Activated T-cell treated with anti-CD3 and anti-CD28 coated beads, Interleukin-2, amount 50 U/mL, for 72 hours (primary cell): Measurements from ENCODE around the gene CARS2. TPM values are rescaled to one million over a fixed set of nuclear protein-coding genes. Genes with fewer than 3 reads are reported as not detected.
"Not testable (repeated sequence)": the region's sequence is repeated elsewhere in the genome, so short reads cannot be mapped to it uniquely, and the experiment has no call there.

ENCODE experiments used
- ATAC-seq, 2 donors: fragments of 150-1000 bp; cut with Tn5 transposase; replicated peaks in 1 of 2; 2 replicates each; pipeline ENCODE4 v1.10.0; 2021; ENCODE audit warnings: moderate library complexity in 2 of 2, mild to moderate bottlenecking in 1 of 2
- DNase-seq, 2 donors: peaks; one replicate each; pipeline ENCODE4 v3.0.0; 2021 to 2022; ENCODE audit warnings: mixed read lengths in 1 of 2
- H3K27ac Mint-ChIP-seq: one replicate; pipeline ENCODE4 v1.8.0; 2022; ENCODE audit warnings: mild to moderate bottlenecking, moderate library complexity, mixed read lengths
- H3K27me3 Mint-ChIP-seq: one replicate; pipeline ENCODE4 v1.8.0; 2022; ENCODE audit warnings: low read depth, mixed read lengths
- H3K36me3 Mint-ChIP-seq, 2 donors: one replicate each; pipeline ENCODE4 v1.8.0; 2022; ENCODE audit warnings: mixed read lengths in 2 of 2, mild to moderate bottlenecking in 1 of 2; ENCODE audit not compliant: insufficient read depth in 2 of 2
- H3K4me1 Mint-ChIP-seq: one replicate; pipeline ENCODE4 v1.8.0; 2022; ENCODE audit warnings: low read depth, mixed read lengths
- H3K4me3 Mint-ChIP-seq, 2 donors: one replicate each; pipeline ENCODE4 v1.8.0; 2022; ENCODE audit warnings: mild to moderate bottlenecking in 2 of 2, mixed read lengths in 2 of 2, moderate library complexity in 2 of 2
- H3K9me3 Mint-ChIP-seq, 2 donors: one replicate each; pipeline ENCODE4 v1.8.0; 2022; ENCODE audit warnings: mixed read lengths in 2 of 2
- total RNA-seq, 2 donors: library from RNA; stranded (reverse); gene quantifications; one replicate each; pipeline ENCODE4 v1.2.3, GENCODE V29; 2022

The CARS2 gene
- total RNA-seq, 2 donors from 2014 or later, result 42.3 to 59.3 TPM

DNA sequence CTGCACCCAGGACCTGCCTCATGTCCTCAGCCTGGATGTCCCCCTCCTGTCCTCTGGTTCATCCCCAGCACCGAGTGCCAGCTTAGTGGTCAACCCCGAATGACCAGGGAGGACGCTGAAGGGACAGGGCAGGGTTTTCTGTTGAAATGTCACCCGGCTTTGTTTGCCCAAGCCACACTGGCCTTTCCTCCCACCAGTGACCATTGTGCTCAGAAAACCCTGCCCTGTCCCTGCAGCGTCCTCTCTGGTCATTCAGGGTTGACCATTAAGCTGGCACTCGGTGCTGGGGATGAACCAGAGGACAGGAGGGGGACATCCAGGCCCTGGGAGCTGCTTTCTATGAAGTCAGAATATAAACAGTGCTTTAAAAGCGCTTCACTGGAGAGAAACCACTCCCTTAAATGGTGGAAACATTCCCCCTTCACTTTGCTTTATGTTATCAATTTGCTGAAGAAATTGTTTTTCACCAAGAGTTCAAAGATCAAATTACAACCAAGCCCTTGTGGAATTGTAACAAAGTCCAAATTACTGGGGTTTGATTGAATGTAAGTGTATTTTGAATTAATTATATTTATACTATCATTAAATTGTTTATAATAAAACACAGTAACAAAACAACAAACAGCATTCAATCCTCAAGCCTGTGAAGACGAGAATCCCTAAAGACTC lies 21.4 kb downstream of the CARS2 start:
- no peak for DNase-seq
- H3K27ac Mint-ChIP-seq, result no peak overlapping the region
- H3K36me3 Mint-ChIP-seq, result peaks cover 8 to 18% of the 10 kb centered on the region in 2 donors
- H3K27me3 Mint-ChIP-seq, result no peaks in the 10 kb centered on the region
- no peaks in the 10 kb centered on the region for H3K9me3 Mint-ChIP-seq
- H3K4me3 Mint-ChIP-seq, result no peak overlapping the region
- no peak for ATAC-seq
- H3K4me1 Mint-ChIP-seq, result no peaks in the 10 kb centered on the region

DNA sequence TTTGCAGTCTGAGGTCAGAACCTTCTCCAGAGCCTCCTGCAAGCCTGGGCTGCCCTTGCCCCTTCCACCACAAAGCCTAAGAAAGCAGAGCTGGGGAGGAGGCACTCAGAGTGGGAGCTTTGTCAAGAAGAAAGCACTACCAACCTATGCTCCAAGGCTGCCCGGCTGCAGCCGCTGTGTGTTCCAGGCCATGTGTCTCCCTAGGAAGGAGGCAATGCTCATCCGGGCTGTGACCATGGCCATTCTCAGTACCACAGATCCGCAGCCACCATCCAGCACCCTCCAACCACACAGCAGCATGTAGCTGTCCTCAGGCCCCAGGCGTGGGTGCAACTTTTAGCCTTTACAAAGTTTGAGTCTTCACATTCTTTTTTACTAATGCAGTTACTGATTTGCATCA lies 22.0 kb downstream of the CARS2 start:
- H3K4me1 Mint-ChIP-seq, result no peaks in the 10 kb centered on the region
- DNase-seq, result no peak
- no peaks in the 10 kb centered on the region for H3K9me3 Mint-ChIP-seq
- H3K27ac Mint-ChIP-seq, result no peak overlapping the region
- no peaks in the 10 kb centered on the region for H3K27me3 Mint-ChIP-seq
- H3K36me3 Mint-ChIP-seq, result peaks cover 8 to 22% of the 10 kb centered on the region in 2 donors
- ATAC-seq, result no peak
- H3K4me3 Mint-ChIP-seq, result no peak overlapping the region

DNA sequence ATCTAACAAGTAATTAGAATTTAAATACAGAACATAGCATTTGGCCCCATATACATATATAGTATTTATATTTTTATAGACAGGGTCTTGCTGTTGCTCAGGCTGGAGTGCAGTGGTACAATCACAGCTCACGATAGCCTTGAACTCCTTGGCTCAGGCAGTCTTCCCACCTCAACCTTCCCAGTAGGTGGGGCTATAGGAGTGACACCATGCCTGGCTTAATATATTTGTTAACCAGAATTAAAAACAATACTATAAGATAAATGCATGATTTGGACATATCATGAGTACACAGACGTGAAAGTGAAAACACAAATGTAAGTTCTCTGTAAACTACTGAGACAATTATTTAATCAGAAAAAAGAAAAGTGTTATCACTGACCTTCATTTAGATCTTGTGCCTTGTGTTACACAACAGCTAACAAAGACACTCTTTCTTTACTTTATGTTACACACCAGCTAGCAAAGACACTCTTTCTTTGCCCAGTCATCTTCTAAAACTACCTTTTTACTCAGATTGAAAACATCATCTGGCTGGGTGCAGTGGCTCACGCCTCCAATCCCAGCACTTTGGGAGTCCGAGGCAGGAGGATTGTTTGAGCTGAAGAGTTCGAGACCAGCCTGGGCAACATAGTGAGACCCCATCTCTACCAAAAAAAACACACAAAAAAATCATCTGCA lies 22.6 kb downstream of the CARS2 start:
- peak in 1 of 2 donors; percentile 16 for DNase-seq
- no peaks in the 10 kb centered on the region for H3K27me3 Mint-ChIP-seq
- H3K9me3 Mint-ChIP-seq, result no peaks in the 10 kb centered on the region
- no peak overlapping the region for H3K4me3 Mint-ChIP-seq
- peaks cover 11 to 28% of the 10 kb centered on the region in 2 donors for H3K36me3 Mint-ChIP-seq
- peaks cover 2% of the 10 kb centered on the region for H3K4me1 Mint-ChIP-seq
- ATAC-seq, result peak in 1 of 2 donors; percentile 58
- no peak overlapping the region for H3K27ac Mint-ChIP-seq

DNA sequence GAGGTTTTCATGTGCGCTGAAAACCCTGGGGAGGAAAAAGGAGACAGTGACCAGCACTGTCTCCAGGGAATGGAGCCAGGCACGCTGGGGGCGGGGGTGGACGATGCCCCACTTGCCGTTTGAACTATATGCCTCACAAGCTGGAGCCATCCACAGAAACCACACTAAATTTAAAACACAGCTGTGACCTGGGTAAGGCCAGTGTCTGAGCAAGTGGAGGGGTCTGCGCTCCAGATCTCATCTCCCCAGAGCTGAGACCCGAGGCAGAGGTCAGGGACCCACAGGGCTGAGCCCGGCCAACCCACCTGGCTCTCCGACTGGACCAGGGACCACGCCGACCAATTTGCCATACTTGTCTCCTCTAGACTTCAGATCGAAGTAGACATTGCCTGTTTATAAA lies 23.2 kb downstream of the CARS2 start:
- H3K27ac Mint-ChIP-seq, result no peak overlapping the region
- H3K36me3 Mint-ChIP-seq, result peaks cover 15 to 32% of the 10 kb centered on the region in 2 donors
- ATAC-seq (no peak), DNase-seq (no peak)
- H3K27me3 Mint-ChIP-seq, result no peaks in the 10 kb centered on the region
- no peaks in the 10 kb centered on the region for H3K9me3 Mint-ChIP-seq
- peaks cover 8% of the 10 kb centered on the region for H3K4me1 Mint-ChIP-seq
- H3K4me3 Mint-ChIP-seq, result no peak overlapping the region

DNA sequence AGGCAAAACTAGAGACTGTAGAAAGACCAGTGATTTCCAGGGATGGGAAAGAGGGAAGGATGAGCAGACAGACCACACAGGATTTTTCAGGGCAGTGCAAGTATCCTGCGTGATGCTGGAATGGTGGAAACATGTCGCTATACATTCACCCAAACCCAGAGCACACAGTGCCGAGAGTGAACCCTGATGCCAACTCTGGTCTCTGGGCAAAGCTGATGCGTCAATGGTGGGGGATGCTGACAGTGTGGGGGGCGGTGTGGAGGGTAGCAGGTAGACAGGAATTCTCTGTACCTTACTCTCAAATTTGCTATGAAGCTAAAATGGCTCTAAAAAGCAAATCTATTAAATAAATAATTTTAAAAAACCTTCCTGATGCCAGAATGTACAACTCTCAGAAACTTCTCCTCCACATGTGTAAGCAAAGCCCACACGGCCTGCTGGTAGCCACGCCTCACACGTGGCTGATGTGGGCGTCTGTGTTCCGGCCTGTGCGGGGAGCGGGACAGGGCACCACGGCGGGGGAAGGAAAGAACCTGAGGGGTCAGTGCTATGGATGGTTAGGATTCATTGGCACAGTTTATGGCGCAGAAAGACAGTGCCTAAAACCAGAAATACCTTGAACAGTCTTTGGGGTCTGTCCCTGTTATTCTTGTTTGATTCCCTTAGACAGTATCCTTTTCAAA lies 23.9 kb downstream of the CARS2 start:
- Mint-ChIP-seq H3K36me3 (peaks cover 15 to 30% of the 10 kb centered on the region in 2 donors), H3K27ac (no peak overlapping the region)

DNA sequence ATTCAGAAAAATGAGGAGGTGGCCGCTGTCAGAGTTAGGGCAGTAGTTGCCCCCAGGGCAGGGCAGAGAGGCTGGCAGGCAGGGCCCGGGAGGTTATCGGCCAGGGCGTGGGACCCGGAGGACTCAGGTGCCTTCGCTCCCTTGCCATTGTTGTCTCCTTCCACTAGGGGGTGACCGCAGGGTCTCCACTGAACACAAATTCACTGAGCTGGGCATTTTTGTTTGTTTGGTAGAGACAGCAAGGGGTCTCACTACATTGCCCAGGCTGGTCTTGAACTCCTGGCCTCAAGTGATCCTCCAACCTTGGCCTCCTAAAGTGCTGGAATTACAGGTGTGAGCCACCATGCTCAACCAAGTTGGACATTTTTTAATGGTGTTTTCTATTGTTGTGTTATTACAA lies 25.1 kb downstream of the CARS2 start:
- Mint-ChIP-seq H3K27ac (no peak overlapping the region), H3K4me1 (peaks cover 20% of the 10 kb centered on the region), H3K36me3 (peaks cover 20 to 39% of the 10 kb centered on the region in 2 donors), H3K4me3 (no peak overlapping the region), H3K9me3 (peaks cover 0 to 2% of the 10 kb centered on the region in 2 donors), H3K27me3 (no peaks in the 10 kb centered on the region)
- no peak for ATAC-seq
- peak; percentile 8 to 16 for DNase-seq

More for the DNA sequence above, 23.9 kb downstream of the CARS2 start:
- H3K9me3 Mint-ChIP-seq, result no peaks in the 10 kb centered on the region
- no peaks in the 10 kb centered on the region for H3K27me3 Mint-ChIP-seq
- no peak overlapping the region for H3K4me3 Mint-ChIP-seq
- DNase-seq (no peak), ATAC-seq (no peak)
- H3K4me1 Mint-ChIP-seq, result peaks cover 9% of the 10 kb centered on the region

DNA sequence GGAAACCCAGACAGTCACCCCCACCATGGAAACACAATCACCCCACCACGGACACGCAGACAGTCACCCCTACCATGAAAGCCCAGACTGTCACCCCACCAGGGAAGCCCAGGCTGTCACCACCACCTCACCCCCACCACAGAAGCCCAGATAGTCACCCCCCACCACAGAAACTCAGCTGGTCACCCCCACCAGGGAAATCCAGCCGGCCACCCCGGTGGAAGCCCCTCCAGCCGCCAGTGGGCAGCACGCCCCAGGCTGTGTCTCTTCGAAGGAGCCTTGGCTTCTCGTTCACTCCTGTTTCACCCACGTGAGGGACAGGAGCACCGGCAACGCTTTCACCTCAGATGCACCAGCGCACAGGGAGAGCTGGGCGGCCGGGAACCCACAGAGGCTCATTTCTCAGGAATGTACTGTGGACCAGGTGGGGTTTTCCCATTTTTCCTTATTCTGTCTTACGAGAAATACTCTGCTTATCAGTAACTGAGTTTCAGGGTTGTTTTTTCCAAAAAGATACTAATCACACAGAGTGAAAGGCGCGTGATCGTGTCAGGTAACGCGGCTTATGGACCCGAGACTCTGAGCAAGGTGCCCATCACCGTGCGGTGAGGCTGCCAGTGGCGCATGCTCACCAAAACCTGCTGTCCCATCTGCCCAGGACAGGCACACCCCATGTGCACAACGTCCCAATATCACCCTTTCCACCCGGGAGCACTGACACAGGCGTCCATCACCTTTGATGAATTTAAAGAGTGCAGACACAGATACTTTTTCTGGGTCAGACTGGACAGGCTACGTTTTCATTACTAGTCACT lies 28.0 kb downstream of the CARS2 start:
- no peaks in the 10 kb centered on the region for H3K27me3 Mint-ChIP-seq
- DNase-seq (peak; percentile 12 to 38), ATAC-seq (peak; percentile 45 to 74)
- peaks cover 23% of the 10 kb centered on the region for H3K4me1 Mint-ChIP-seq
- H3K27ac Mint-ChIP-seq, result no peak overlapping the region
- no peak overlapping the region for H3K4me3 Mint-ChIP-seq
- H3K36me3 Mint-ChIP-seq, result peaks cover 19 to 50% of the 10 kb centered on the region in 2 donors
- H3K9me3 Mint-ChIP-seq, result peaks cover 0 to 2% of the 10 kb centered on the region in 2 donors

DNA sequence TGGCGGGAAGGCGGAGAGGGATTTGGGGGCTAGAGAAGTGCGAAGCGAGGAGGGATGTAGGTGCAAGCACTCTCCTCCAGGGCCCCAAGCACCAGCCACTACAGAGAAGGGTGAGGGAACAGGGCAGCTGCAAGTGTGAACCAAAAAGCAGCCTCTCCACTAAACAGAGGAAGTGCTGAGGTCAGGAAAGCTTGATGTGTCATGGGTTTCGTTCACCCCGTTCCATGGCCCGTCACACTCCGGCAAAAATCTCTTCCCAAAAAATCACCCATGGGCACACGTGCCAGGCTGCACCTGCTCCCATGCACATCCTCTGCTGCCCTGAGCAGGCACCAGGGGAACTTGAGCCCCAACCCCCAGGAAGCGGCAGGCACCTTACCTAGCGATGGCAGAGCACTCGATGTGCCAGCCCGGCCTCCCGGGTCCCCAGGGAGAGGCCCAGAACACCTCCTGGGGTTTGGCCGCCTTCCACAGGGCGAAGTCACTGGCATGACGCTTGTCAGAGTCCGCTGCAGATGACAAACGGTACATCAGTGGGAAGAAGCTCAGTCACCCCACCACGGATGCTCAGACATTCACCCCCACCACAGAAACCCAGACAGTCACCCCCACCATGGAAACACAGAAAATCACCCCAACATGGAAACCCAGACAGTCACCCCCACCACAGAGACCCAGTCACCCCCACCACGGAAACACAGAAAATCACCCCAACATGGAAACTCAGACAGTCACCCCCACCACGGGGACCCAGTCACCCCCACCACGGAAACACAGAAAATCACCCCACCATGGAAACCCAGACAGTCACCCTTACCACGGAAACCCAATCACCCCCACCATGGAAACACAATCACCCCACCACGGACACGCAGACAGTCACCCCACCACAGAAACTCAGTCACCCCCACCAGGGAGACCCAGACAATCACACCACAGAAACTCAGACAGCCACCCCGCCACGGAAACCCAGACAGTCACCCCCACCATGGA lies 29.0 kb downstream of the CARS2 start:
- peak; percentile 72 to 81 for ATAC-seq
- peak overlapping the region in 1 of 2 donors; percentile 36 for H3K4me3 Mint-ChIP-seq
- peaks cover 23% of the 10 kb centered on the region for H3K4me1 Mint-ChIP-seq

DNA sequence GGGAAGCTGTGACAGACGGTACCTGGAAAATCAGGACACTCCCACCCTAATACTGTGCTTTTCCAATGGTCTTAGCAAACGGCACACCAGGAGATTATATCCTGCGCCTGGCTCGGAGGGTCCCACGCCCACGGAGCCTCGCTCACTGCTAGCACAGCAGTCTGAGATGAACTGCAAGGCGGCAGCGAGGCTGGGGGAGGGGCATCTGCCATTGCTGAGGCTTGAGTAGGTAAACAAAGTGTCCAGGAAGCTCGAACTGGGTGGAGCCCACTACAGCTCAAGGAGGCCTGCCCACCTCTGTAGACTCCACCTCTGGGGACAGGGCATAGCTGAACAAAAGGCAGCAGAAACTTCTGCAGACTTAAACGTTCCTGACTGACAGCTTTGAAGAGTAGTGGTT lies 36.1 kb downstream of the CARS2 start:
- H3K36me3 Mint-ChIP-seq, result peaks cover 12 to 46% of the 10 kb centered on the region in 2 donors
- not testable (repeated sequence) for H3K4me1 Mint-ChIP-seq, H3K27ac Mint-ChIP-seq, ATAC-seq, H3K4me3 Mint-ChIP-seq, H3K9me3 Mint-ChIP-seq, DNase-seq, H3K27me3 Mint-ChIP-seq

More for the DNA sequence above, 29.0 kb downstream of the CARS2 start:
- peaks cover 0 to 2% of the 10 kb centered on the region in 2 donors for H3K9me3 Mint-ChIP-seq
- peaks cover 19 to 56% of the 10 kb centered on the region in 2 donors for H3K36me3 Mint-ChIP-seq
- peak overlapping the region; percentile 86 for H3K27ac Mint-ChIP-seq
- no peaks in the 10 kb centered on the region for H3K27me3 Mint-ChIP-seq
- peak; percentile 27 to 60 for DNase-seq

DNA sequence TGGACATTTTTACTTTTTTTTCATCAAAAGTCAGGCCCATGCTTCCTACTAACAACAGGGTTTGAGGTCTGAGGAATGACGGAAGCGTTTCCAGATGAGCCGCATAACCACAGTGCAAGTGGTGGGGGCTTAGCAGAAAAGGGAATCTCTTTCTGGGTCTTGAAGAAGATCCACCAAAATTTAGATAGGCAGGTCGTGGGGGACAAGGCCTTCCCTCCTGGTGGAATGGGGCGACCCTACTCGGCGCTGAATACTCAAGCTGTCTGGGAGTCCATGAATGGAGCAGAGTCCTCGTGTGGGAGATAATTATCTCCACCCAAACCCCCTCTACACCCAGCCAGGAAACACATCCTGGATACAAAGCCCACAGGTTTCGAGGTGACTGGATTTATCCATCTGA lies 36.9 kb downstream of the CARS2 start:
- Mint-ChIP-seq H3K4me3 (no peak overlapping the region), H3K4me1 (no peaks in the 10 kb centered on the region), H3K36me3 (peaks cover 10 to 41% of the 10 kb centered on the region in 2 donors), H3K9me3 (no peaks in the 10 kb centered on the region), H3K27ac (no peak overlapping the region), H3K27me3 (no peaks in the 10 kb centered on the region)
- no peak for ATAC-seq
- DNase-seq, result no peak

DNA sequence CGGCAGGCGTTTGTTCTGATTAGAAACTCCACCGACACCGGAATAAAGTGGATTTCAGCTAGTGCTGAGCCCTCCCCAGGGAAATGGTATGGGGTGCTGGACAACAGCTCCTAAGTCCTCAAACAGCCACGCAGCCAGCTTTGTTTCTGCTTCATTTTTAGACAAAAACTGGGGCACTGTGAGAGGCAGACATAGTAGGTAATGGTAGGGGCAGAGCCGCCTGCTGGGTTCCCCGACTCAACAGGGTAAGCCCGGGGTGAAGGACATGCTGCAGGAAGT lies 39.7 kb downstream of the CARS2 start:
- Mint-ChIP-seq H3K4me3 (no peak overlapping the region), H3K27me3 (no peaks in the 10 kb centered on the region), H3K9me3 (no peaks in the 10 kb centered on the region), H3K36me3 (peaks cover 17 to 52% of the 10 kb centered on the region in 2 donors), H3K27ac (no peak overlapping the region), H3K4me1 (no peaks in the 10 kb centered on the region)
- no peak for DNase-seq
- no peak for ATAC-seq
